K562 (cell line): ENCODE results near the gene ABCF2. TPM values are rescaled to one million over a fixed set of nuclear protein-coding genes. Genes with fewer than 3 reads are reported as not detected.

Source experiments
- ATAC-seq: fragments of 200-7000 bp; cut with Tn5 transposase; 3 replicates; pipeline ENCODE4 v1.9.1; 2020; ENCODE audit warnings: moderate library complexity
- BruUV-seq: library from RNA; stranded (reverse); fragments of 400-500 nt; replicated peaks from 2 replicates; lab custom pipeline; 2021; lab: Mats Ljungman, UMichigan
- CTCF ChIA-PET: fragments of 300-600 bp; formaldehyde crosslinking; extraction: SDS; loops from one replicate; lab custom pipeline; 2021; ENCODE audit warnings: low intra/inter-chr PET ratio; lab: Yijun Ruan, JAX
- POLR2A ChIA-PET: fragments of 300-600, 350-650 bp; sonication (Branson Sonifier 250); formaldehyde crosslinking; extraction: SDS; loops from one replicate; lab custom pipeline; 2021; ENCODE audit warnings: antibody characterized with exemption, inconsistent platforms; lab: Yijun Ruan, JAX
- DNase-seq, 4 experiments: peaks; one replicate each; pipeline versions ENCODE4 v3.0.0 to v3.0.0-alpha.2; 2011 to 2018; ENCODE audit warnings: low spot score in 3 of 4, mixed read lengths in 3 of 4; ENCODE audit errors: extremely low read depth in 1 of 4
- FAIRE-seq: peaks from 2 replicates; lab custom pipeline; 2011; peaks lifted over from hg19 to GRCh38; lab: Jason Lieb, UNC
- H2AFZ ChIP-seq: 2 replicates; pipeline ENCODE4 v1.6.0; 2011; ENCODE audit warnings: low read depth, low read length, control low read depth, inconsistent platforms
- H3K27ac ChIP-seq: fragments of 200-600 bp; 3 replicates; pipeline ENCODE4 v1.8.0; 2011; ENCODE audit warnings: low read depth, mild to moderate bottlenecking, control low read depth, inconsistent platforms, low read length, moderate library complexity, mixed read lengths; ENCODE audit errors: extremely low read depth
- H3K27me3 ChIP-seq, 2 experiments: fragments of 300-600 bp in 1 of 2; 2 replicates in 1 of 2; 3 replicates in 1 of 2; pipeline versions ENCODE4 v1.6.0 to v1.8.0; 2011; ENCODE audit warnings: inconsistent platforms in 2 of 2, low read length in 2 of 2, mild to moderate bottlenecking in 1 of 2, mixed read lengths in 1 of 2, moderate library complexity in 1 of 2; ENCODE audit not compliant: control insufficient read depth in 2 of 2, insufficient read depth in 2 of 2
- H3K36me3 ChIP-seq: fragments of 300-600 bp; 3 replicates; pipeline ENCODE4 v1.8.0; 2011; ENCODE audit warnings: mild to moderate bottlenecking, low read length, inconsistent platforms; ENCODE audit not compliant: control insufficient read depth, insufficient read depth
- H3K4me1 ChIP-seq, 2 experiments: fragments of 200-600 bp in 1 of 2; replicated peaks in 1 of 2; 2 replicates in 1 of 2; 3 replicates in 1 of 2; pipeline versions ENCODE4 v1.5.1 to v1.8.0; 2011; ENCODE audit warnings: inconsistent platforms in 2 of 2, low read length in 2 of 2, mild to moderate bottlenecking in 1 of 2, mixed read lengths in 1 of 2, moderate library complexity in 1 of 2; ENCODE audit not compliant: control insufficient read depth in 2 of 2, insufficient read depth in 2 of 2
- H3K4me2 ChIP-seq: 2 replicates; pipeline ENCODE4 v1.6.1; 2011; ENCODE audit warnings: low read length, control low read depth, inconsistent platforms, mixed read lengths; ENCODE audit not compliant: insufficient read depth
- H3K4me3 ChIP-seq: fragments of 200-600 bp; sonication (generic), shearing (Covaris generic); 2 replicates; pipeline ENCODE4 v1.5.1; 2016; ENCODE audit warnings: control low read depth, inconsistent platforms
- H3K79me2 ChIP-seq: fragments of 200-600 bp; 3 replicates; pipeline ENCODE4 v1.8.0; 2011; ENCODE audit warnings: low read length, inconsistent platforms; ENCODE audit not compliant: control insufficient read depth, insufficient read depth
- H3K9ac ChIP-seq, 2 experiments: 2 replicates each; pipeline versions ENCODE4 v1.6.0 to v1.6.1; 2011; ENCODE audit warnings: low read depth in 2 of 2, low read length in 2 of 2, control low read depth in 1 of 2, inconsistent platforms in 1 of 2, mild to moderate bottlenecking in 1 of 2, mixed read lengths in 1 of 2; ENCODE audit not compliant: insufficient read depth in 1 of 2
- H3K9me1 ChIP-seq: one replicate; pipeline ENCODE4 v1.6.0; 2011; ENCODE audit warnings: inconsistent platforms, mild to moderate bottlenecking, low read length, moderate library complexity; ENCODE audit not compliant: control insufficient read depth, insufficient read depth
- H3K9me3 ChIP-seq: replicated peaks from 2 replicates; pipeline ENCODE4 v1.5.1; 2011; ENCODE audit warnings: low read depth, low read length, inconsistent platforms; ENCODE audit not compliant: control insufficient read depth, insufficient read depth
- H4K20me1 ChIP-seq: replicated peaks from 2 replicates; pipeline ENCODE4 v1.6.1; 2011; ENCODE audit warnings: low read length, inconsistent platforms, mixed read lengths; ENCODE audit not compliant: control insufficient read depth, insufficient read depth
- E2F3 ChIP-seq: fragments of 250-450 bp; sonication (Bioruptor Pico); IDR thresholded peaks from 2 replicates; pipeline ENCODE4 v1.4.0; 2020; ENCODE audit warnings: mild to moderate bottlenecking
- EZH2 ChIP-seq: IDR thresholded peaks from 2 replicates; pipeline ENCODE4 v1.6.1; 2012; ENCODE audit warnings: low read depth, mild to moderate bottlenecking, inconsistent platforms, low read length, borderline replicate concordance
- FOXK1 ChIP-seq: sonication (generic); formaldehyde crosslinking; IDR thresholded peaks from 2 replicates; pipeline ENCODE4 v1.8.0; 2022; ENCODE audit warnings: missing genetic modification reagents, mild to moderate bottlenecking, borderline replicate concordance
- GMEB1 ChIP-seq: fragments of 250-450 bp; sonication (Bioruptor Pico); IDR thresholded peaks from 2 replicates; pipeline ENCODE4 v1.4.0; 2020; ENCODE audit warnings: mild to moderate bottlenecking
- NCOA1 ChIP-seq: fragments of 450-650 bp; IDR thresholded peaks from 2 replicates; pipeline ENCODE4 v1.6.1; 2016; ENCODE audit warnings: low read depth
- TBL1XR1 ChIP-seq, 2 experiments: IDR thresholded peaks; 2 replicates each; pipeline ENCODE4 v1.6.1; 2012; ENCODE audit warnings: improper control_type of control experiment in 2 of 2, low read length in 2 of 2, mild to moderate bottlenecking in 1 of 2
- TEAD4 ChIP-seq, 2 experiments: sonication (generic) in 1 of 2; formaldehyde crosslinking in 1 of 2; IDR thresholded peaks; 2 replicates each; pipeline versions ENCODE4 v1.6.1 to v1.8.0; 2012 to 2022; ENCODE audit warnings: borderline replicate concordance in 1 of 2, inconsistent platforms in 1 of 2, low read length in 1 of 2, mild to moderate bottlenecking in 1 of 2, missing genetic modification reagents in 1 of 2
- ZNF431 ChIP-seq: sonication (generic); formaldehyde crosslinking; IDR thresholded peaks from 2 replicates; pipeline ENCODE4 v1.8.0; 2022; ENCODE audit warnings: mild to moderate bottlenecking, missing genetic modification reagents
- WGBS: fragments of 100-300 bp; shearing (Covaris generic); methylation state at CpG from one replicate; pipeline ENCODE4 v1.1.6; 2016; ENCODE audit warnings: low coverage, mixed read lengths; ENCODE audit not compliant: insufficient coverage; ENCODE audit errors: missing lambda C conversion rate; 5-methylcytosine and 5-hydroxymethylcytosine counted together
- in situ Hi-C: fragments of 300-500 bp; cut with MboI; formaldehyde crosslinking; loops from 4 replicates; pipeline ENCODE4 v1.15.0; 2018; ENCODE audit warnings: inconsistent platforms, mixed read lengths
- intact Hi-C: fragments of 100-400 bp; cut with micrococcal nuclease; formaldehyde crosslinking; loops from 2 replicates; pipeline ENCODE4 v1.14.2; 2022
- polyA plus RNA-seq, 8 experiments: library from polyadenylated mRNA; depleted of rRNA in 4 of 8; stranded (reverse) in 5 of 8; unstranded in 3 of 8; fragments of >200 nt; fragmentation: Nextera tagmentation in 2 of 8; fragmentation: Illumina TruSeq in 1 of 8; extraction: Ambion mirVana in 2 of 8; extraction: Trizol in 1 of 8; gene quantifications; 2 replicates each; pipeline versions ENCODE4 v1.2.1 to v1.2.3, GENCODE V29; 2011 to 2014; ENCODE audit warnings: inconsistent platforms in 1 of 8, missing spikeins in 1 of 8
- total RNA-seq, 7 experiments: library from RNA; depleted of rRNA in 6 of 7; stranded (reverse); fragments of >200 nt in 6 of 7; fragmentation: Illumina TruSeq in 2 of 7; extraction: Trizol in 2 of 7; gene quantifications; 2 replicates each; pipeline versions ENCODE4 v1.2.1 to v1.2.3, GENCODE V29; 2011 to 2021; ENCODE audit warnings: low replicate concordance in 1 of 7

The ABCF2 gene
- total and polyA plus RNA-seq, 9 of the 15 experiments (the other 6 are each of a cell fraction or from before 2014, with no cell fraction given): 62.1 to 224 (median 113) TPM

- Histone ChIP-seq H3K9me1 (no peaks in the 10 kb centered on the region), H3K79me2 (no peaks in the 10 kb centered on the region), H2AFZ (no peak overlapping the region), H3K36me3 (no peaks in the 10 kb centered on the region), H3K4me1 (peaks cover under 1 to 17% of the 10 kb centered on the region in 2 experiments; a peak in 4 of 5 replicates), H3K9me3 (no peaks in the 10 kb centered on the region; the same call in 1 of the 2 replicates), H3K27ac (no peak overlapping the region), H3K27me3 (peaks cover 73 to 92% of the 10 kb centered on the region in 2 experiments), H3K4me2 (no peak overlapping the region), H3K9ac (peak overlapping the region in 1 of 2 experiments; percentile 6; a peak in 1 of 4 replicates), H3K4me3 (no peak overlapping the region), H4K20me1 (peaks cover 18% of the 10 kb centered on the region)
- ChIA-PET CTCF (no interaction called here), POLR2A (interaction anchor here (0.6 to 1.7 kb wide), 7 partner anchors 9 to 50 kb away, joined by 3 to 6 read pairs (median 3); no protein-coding TSS in a partner anchor)
- intact Hi-C loops: no loop called here
- no TSS peak for BruUV-seq
- no peak for ATAC-seq
- in situ Hi-C loops: no loop called here
- DNase-seq: no peak
- no peak for FAIRE-seq
- WGBS: 1% methylated on average over 16 of the region's 16 CpGs
- TF ChIP-seq TEAD4 (IDR thresholded peaks at IDR 0.05; ENCODE audit: low read length) (no peak), TEAD4 (CRISPR knock-in tag; IDR thresholded peaks at IDR 0.05; ENCODE audit: borderline replicate concordance) (no peak), EZH2 (peak; percentile 76)
Measured at GRCh38 chr7:151256410-151257045, 29.5 kb upstream of the ABCF2 start.

- Histone ChIP-seq H3K4me1 (peaks cover 5 to 22% of the 10 kb centered on the region in 2 experiments; a peak in 4 of 5 replicates), H3K4me3 (no peak overlapping the region), H3K9ac (no peak overlapping the region), H3K9me3 (no peaks in the 10 kb centered on the region; the same call in 1 of the 2 replicates), H3K9me1 (no peaks in the 10 kb centered on the region), H2AFZ (no peak overlapping the region), H3K27ac (no peak overlapping the region), H3K27me3 (peaks cover 66 to 91% of the 10 kb centered on the region in 2 experiments), H3K36me3 (no peaks in the 10 kb centered on the region), H3K79me2 (no peaks in the 10 kb centered on the region), H4K20me1 (peaks cover 26% of the 10 kb centered on the region), H3K4me2 (no peak overlapping the region)
- no TSS peak for BruUV-seq
- FAIRE-seq (no peak), DNase-seq (no peak), ATAC-seq (no peak)
- intact Hi-C loops (no loop called here), in situ Hi-C loops (no loop called here)
- ChIA-PET CTCF (no interaction called here), POLR2A (interaction anchor here (0.6 to 1.7 kb wide), 5 partner anchors 9 to 39 kb away, joined by 3 to 6 read pairs (median 3); no protein-coding TSS in a partner anchor)
- 0% methylated on average over 7 of the region's 7 CpGs for WGBS
- TF ChIP-seq E2F3 (no peak), FOXK1 (no peak), GMEB1 (no peak), NCOA1 (no peak), ZNF431 (no peak), TBL1XR1 (IDR thresholded peaks at IDR 0.05; ENCODE audit: low read length in 2 of 2) (no peak)
Measured at GRCh38 chr7:151255390-151255789, 28.4 kb upstream of the ABCF2 start.
